K562 (cell line): ENCODE measurements around the gene LSP1. TPM values are rescaled to one million over a fixed set of nuclear protein-coding genes. Genes with fewer than 3 reads are reported as not detected.
A peak's percentile ranks its signal among the peaks of the same experiment; 100 is the strongest.

Experiments used
- ATAC-seq: fragments of 200-7000 bp; cut with Tn5 transposase; 3 replicates; pipeline ENCODE4 v1.9.1; 2020; ENCODE audit warnings: moderate library complexity
- BruUV-seq: library from RNA; stranded (reverse); fragments of 400-500 nt; replicated peaks from 2 replicates; lab custom pipeline; 2021; lab: Mats Ljungman, UMichigan
- CTCF ChIA-PET: fragments of 300-600 bp; formaldehyde crosslinking; extraction: SDS; loops from one replicate; lab custom pipeline; 2021; ENCODE audit warnings: low intra/inter-chr PET ratio; lab: Yijun Ruan, JAX
- POLR2A ChIA-PET: fragments of 300-600, 350-650 bp; sonication (Branson Sonifier 250); formaldehyde crosslinking; extraction: SDS; loops from one replicate; lab custom pipeline; 2021; ENCODE audit warnings: antibody characterized with exemption, inconsistent platforms; lab: Yijun Ruan, JAX
- DNase-seq, 4 experiments: peaks; one replicate each; pipeline versions ENCODE4 v3.0.0 to v3.0.0-alpha.2; 2011 to 2018; ENCODE audit warnings: low spot score in 3 of 4, mixed read lengths in 3 of 4; ENCODE audit errors: extremely low read depth in 1 of 4
- FAIRE-seq: peaks from 2 replicates; lab custom pipeline; 2011; peaks lifted over from hg19 to GRCh38; lab: Jason Lieb, UNC
- H2AFZ ChIP-seq: 2 replicates; pipeline ENCODE4 v1.6.0; 2011; ENCODE audit warnings: low read depth, low read length, control low read depth, inconsistent platforms
- H3K27ac ChIP-seq: fragments of 200-600 bp; 3 replicates; pipeline ENCODE4 v1.8.0; 2011; ENCODE audit warnings: low read depth, mild to moderate bottlenecking, control low read depth, inconsistent platforms, low read length, moderate library complexity, mixed read lengths; ENCODE audit errors: extremely low read depth
- H3K27me3 ChIP-seq, 2 experiments: fragments of 300-600 bp in 1 of 2; 2 replicates in 1 of 2; 3 replicates in 1 of 2; pipeline versions ENCODE4 v1.6.0 to v1.8.0; 2011; ENCODE audit warnings: inconsistent platforms in 2 of 2, low read length in 2 of 2, mild to moderate bottlenecking in 1 of 2, mixed read lengths in 1 of 2, moderate library complexity in 1 of 2; ENCODE audit not compliant: control insufficient read depth in 2 of 2, insufficient read depth in 2 of 2
- H3K36me3 ChIP-seq: fragments of 300-600 bp; 3 replicates; pipeline ENCODE4 v1.8.0; 2011; ENCODE audit warnings: mild to moderate bottlenecking, low read length, inconsistent platforms; ENCODE audit not compliant: control insufficient read depth, insufficient read depth
- H3K4me1 ChIP-seq, 2 experiments: fragments of 200-600 bp in 1 of 2; replicated peaks in 1 of 2; 2 replicates in 1 of 2; 3 replicates in 1 of 2; pipeline versions ENCODE4 v1.5.1 to v1.8.0; 2011; ENCODE audit warnings: inconsistent platforms in 2 of 2, low read length in 2 of 2, mild to moderate bottlenecking in 1 of 2, mixed read lengths in 1 of 2, moderate library complexity in 1 of 2; ENCODE audit not compliant: control insufficient read depth in 2 of 2, insufficient read depth in 2 of 2
- H3K4me2 ChIP-seq: 2 replicates; pipeline ENCODE4 v1.6.1; 2011; ENCODE audit warnings: low read length, control low read depth, inconsistent platforms, mixed read lengths; ENCODE audit not compliant: insufficient read depth
- H3K4me3 ChIP-seq: fragments of 200-600 bp; sonication (generic), shearing (Covaris generic); 2 replicates; pipeline ENCODE4 v1.5.1; 2016; ENCODE audit warnings: control low read depth, inconsistent platforms
- H3K79me2 ChIP-seq: fragments of 200-600 bp; 3 replicates; pipeline ENCODE4 v1.8.0; 2011; ENCODE audit warnings: low read length, inconsistent platforms; ENCODE audit not compliant: control insufficient read depth, insufficient read depth
- H3K9ac ChIP-seq, 2 experiments: 2 replicates each; pipeline versions ENCODE4 v1.6.0 to v1.6.1; 2011; ENCODE audit warnings: low read depth in 2 of 2, low read length in 2 of 2, control low read depth in 1 of 2, inconsistent platforms in 1 of 2, mild to moderate bottlenecking in 1 of 2, mixed read lengths in 1 of 2; ENCODE audit not compliant: insufficient read depth in 1 of 2
- H3K9me1 ChIP-seq: one replicate; pipeline ENCODE4 v1.6.0; 2011; ENCODE audit warnings: inconsistent platforms, mild to moderate bottlenecking, low read length, moderate library complexity; ENCODE audit not compliant: control insufficient read depth, insufficient read depth
- H3K9me3 ChIP-seq: replicated peaks from 2 replicates; pipeline ENCODE4 v1.5.1; 2011; ENCODE audit warnings: low read depth, low read length, inconsistent platforms; ENCODE audit not compliant: control insufficient read depth, insufficient read depth
- H4K20me1 ChIP-seq: replicated peaks from 2 replicates; pipeline ENCODE4 v1.6.1; 2011; ENCODE audit warnings: low read length, inconsistent platforms, mixed read lengths; ENCODE audit not compliant: control insufficient read depth, insufficient read depth
- BMI1 ChIP-seq: fragments of 150-350 bp; IDR thresholded peaks from 2 replicates; pipeline ENCODE4 v1.6.1; 2014; ENCODE audit warnings: low read length
- CBX2 ChIP-seq: fragments of 200-600 bp; sonication (generic); IDR thresholded peaks from one replicate; pipeline ENCODE4 v1.6.1; 2012; ENCODE audit warnings: mild to moderate bottlenecking, low read length, inconsistent platforms; ENCODE audit not compliant: insufficient read depth, poor library complexity, severe bottlenecking
- CBX8 ChIP-seq: fragments of 200-600 bp; sonication (generic); IDR thresholded peaks from 2 replicates; pipeline ENCODE4 v1.6.1; 2012; ENCODE audit warnings: borderline replicate concordance, mixed run types, low read depth, mild to moderate bottlenecking, moderate library complexity, mixed read lengths, low read length, control low read depth, inconsistent platforms; ENCODE audit not compliant: poor library complexity, severe bottlenecking; ENCODE audit errors: extremely low read depth
- FUS ChIP-seq: fragments of 200-400 bp; formaldehyde crosslinking; optimal IDR thresholded peaks from 2 replicates; pipeline ENCODE3; 2017; ENCODE audit warnings: low read depth, low read length
- RNF2 ChIP-seq: sonication (generic); IDR thresholded peaks from 2 replicates; pipeline ENCODE4 v1.6.1; 2016
- SMARCA5 ChIP-seq: fragments of 450-650 bp; IDR thresholded peaks from 2 replicates; pipeline ENCODE4 v1.6.1; 2016
- YY1 ChIP-seq, 3 experiments: IDR thresholded peaks; 2 replicates each; pipeline ENCODE4 v1.6.1; 2011; ENCODE audit warnings: low read length in 2 of 3, mild to moderate bottlenecking in 2 of 3, moderate library complexity in 2 of 3, borderline replicate concordance in 1 of 3, control low read depth in 1 of 3, low read depth in 1 of 3; ENCODE audit not compliant: insufficient read depth in 3 of 3, insufficient replicate concordance in 2 of 3, control insufficient read depth in 1 of 3, insufficient read length in 1 of 3; ENCODE audit errors: extremely low read depth in 1 of 3
- ZFP36 ChIP-seq: fragments of 150-350 bp; IDR thresholded peaks from 2 replicates; pipeline ENCODE4 v1.6.1; 2018; ENCODE audit warnings: low read length, low read depth; ENCODE audit not compliant: partially characterized antibody
- ZNF12 ChIP-seq: sonication (generic); formaldehyde crosslinking; IDR thresholded peaks from 2 replicates; pipeline ENCODE4 v1.4.0; 2020; ENCODE audit warnings: mild to moderate bottlenecking, missing genetic modification reagents
- ZNF668 ChIP-seq: fragments of 250-450 bp; sonication (Bioruptor Pico); IDR thresholded peaks from 2 replicates; pipeline ENCODE4 v1.8.0; 2022; ENCODE audit warnings: mild to moderate bottlenecking, inconsistent platforms
- WGBS: fragments of 100-300 bp; shearing (Covaris generic); methylation state at CpG from one replicate; pipeline ENCODE4 v1.1.6; 2016; ENCODE audit warnings: low coverage, mixed read lengths; ENCODE audit not compliant: insufficient coverage; ENCODE audit errors: missing lambda C conversion rate; 5-methylcytosine and 5-hydroxymethylcytosine counted together
- in situ Hi-C: fragments of 300-500 bp; cut with MboI; formaldehyde crosslinking; loops from 4 replicates; pipeline ENCODE4 v1.15.0; 2018; ENCODE audit warnings: inconsistent platforms, mixed read lengths
- intact Hi-C: fragments of 100-400 bp; cut with micrococcal nuclease; formaldehyde crosslinking; loops from 2 replicates; pipeline ENCODE4 v1.14.2; 2022
- polyA plus RNA-seq, 8 experiments: library from polyadenylated mRNA; depleted of rRNA in 4 of 8; stranded (reverse) in 5 of 8; unstranded in 3 of 8; fragments of >200 nt; fragmentation: Nextera tagmentation in 2 of 8; fragmentation: Illumina TruSeq in 1 of 8; extraction: Ambion mirVana in 2 of 8; extraction: Trizol in 1 of 8; gene quantifications; 2 replicates each; pipeline versions ENCODE4 v1.2.1 to v1.2.3, GENCODE V29; 2011 to 2014; ENCODE audit warnings: inconsistent platforms in 1 of 8, missing spikeins in 1 of 8
- total RNA-seq, 7 experiments: library from RNA; depleted of rRNA in 6 of 7; stranded (reverse); fragments of >200 nt in 6 of 7; fragmentation: Illumina TruSeq in 2 of 7; extraction: Trizol in 2 of 7; gene quantifications; 2 replicates each; pipeline versions ENCODE4 v1.2.1 to v1.2.3, GENCODE V29; 2011 to 2021; ENCODE audit warnings: low replicate concordance in 1 of 7
- TF ChIP-seq, protein P1 (sequence below): fragments of 450-650 bp; formaldehyde crosslinking; IDR thresholded peaks from 2 replicates; pipeline ENCODE4 v1.4.0; 2022; ENCODE audit warnings: missing genetic modification characterization
- TF ChIP-seq, protein P2 (sequence below): sonication (generic); formaldehyde crosslinking; IDR thresholded peaks from 2 replicates; pipeline ENCODE4 v1.8.0; 2022; ENCODE audit warnings: mild to moderate bottlenecking, missing genetic modification reagents

Gene LSP1
- total and polyA plus RNA-seq, 9 of the 15 experiments (the other 6 are each of a cell fraction or from before 2014, with no cell fraction given), result 0.08 to 2.9 (median 0.65) TPM; not detected in 2

DNA sequence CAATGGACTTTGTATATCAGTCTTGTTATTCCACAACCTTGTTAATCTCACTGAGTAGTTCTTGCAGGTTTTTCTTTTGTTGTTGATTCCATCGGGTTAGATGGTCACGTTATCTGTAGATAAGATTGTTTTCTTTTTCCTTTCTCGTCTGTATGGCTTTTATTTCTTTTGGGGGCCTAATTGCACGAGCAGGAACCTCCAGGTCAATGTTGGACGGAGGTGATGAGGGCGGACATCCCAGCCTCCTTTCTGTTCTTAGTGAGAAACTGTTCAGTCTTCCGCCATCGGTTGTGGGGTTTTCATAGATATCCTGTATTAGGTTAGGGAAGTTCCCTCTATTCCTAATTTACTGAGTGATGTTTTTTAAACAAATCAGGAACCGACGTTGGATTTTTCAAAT, 43.6 kb downstream of the LSP1 start:
- no peaks in the 10 kb centered on the region for H4K20me1 ChIP-seq
- intact Hi-C loops, result no loop called here
- WGBS, result 6% methylated on average over 10 of the region's 10 CpGs
- no peak overlapping the region for H3K4me3 ChIP-seq
- no peaks in the 10 kb centered on the region for H3K79me2 ChIP-seq
- no TSS peak for BruUV-seq
- peaks cover 19 to 23% of the 10 kb centered on the region in 2 experiments for H3K27me3 ChIP-seq
- CTCF ChIA-PET, result no interaction called here
- no peak for ATAC-seq
- H3K4me2 ChIP-seq, result no peak overlapping the region
- no peak for DNase-seq
- no peak overlapping the region; the same call in 1 of the 2 replicates for H2AFZ ChIP-seq
- FAIRE-seq, result no peak
- no peaks in the 10 kb centered on the region; a peak in 2 of 5 replicates for H3K4me1 ChIP-seq
- in situ Hi-C loops, result loop anchor here (5.0 kb wide), 1 partner anchor 46 kb away; no protein-coding TSS in a partner anchor
- H3K9me1 ChIP-seq, result no peaks in the 10 kb centered on the region
- H3K9me3 ChIP-seq, result no peaks in the 10 kb centered on the region
- TF ChIP-seq SMARCA5, result no peak
- peak; percentile 83 for TF ChIP-seq CBX8
- POLR2A ChIA-PET, result interaction anchor here (0.7 to 1.1 kb wide), 3 partner anchors 9 to 206 kb away, joined by 3 to 5 read pairs (median 3); no protein-coding TSS in a partner anchor
- no peak overlapping the region for H3K9ac ChIP-seq
- H3K27ac ChIP-seq, result no peak overlapping the region
- H3K36me3 ChIP-seq, result no peaks in the 10 kb centered on the region

DNA sequence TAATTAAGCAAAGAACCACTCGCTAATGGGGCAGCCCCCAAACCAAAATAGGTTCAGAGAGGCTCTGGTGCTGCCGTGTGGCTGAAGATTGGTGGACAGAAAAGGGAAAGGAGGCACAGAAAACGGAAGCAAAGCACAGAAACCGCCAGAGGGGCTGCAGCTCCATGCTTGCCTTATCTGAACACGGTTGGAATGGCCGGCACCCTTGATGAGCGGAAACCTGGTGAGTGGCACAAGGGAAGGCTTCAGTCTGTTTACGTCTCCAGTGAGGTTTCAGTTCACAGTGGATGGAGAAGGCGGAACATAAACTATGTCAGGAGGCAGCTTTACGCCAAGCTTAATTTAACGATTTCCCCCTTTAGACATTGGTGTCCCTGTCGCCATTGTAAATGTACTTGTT, 44.0 kb downstream of the LSP1 start:
- intact Hi-C loops, result no loop called here
- H2AFZ ChIP-seq, result peak overlapping the region; percentile 44
- no peak overlapping the region for H3K4me2 ChIP-seq
- H3K27me3 ChIP-seq, result peaks cover 19 to 21% of the 10 kb centered on the region in 2 experiments
- FAIRE-seq (peak; percentile 51), DNase-seq (no peak), ATAC-seq (no peak)
- no peaks in the 10 kb centered on the region for H3K9me1 ChIP-seq
- no peaks in the 10 kb centered on the region; a peak in 2 of 5 replicates for H3K4me1 ChIP-seq
- POLR2A ChIA-PET, result interaction anchor here (0.6 to 1.1 kb wide), 2 partner anchors 9 to 42 kb away, joined by 3 to 5 read pairs; no protein-coding TSS in a partner anchor
- H3K79me2 ChIP-seq, result no peaks in the 10 kb centered on the region
- no TSS peak for BruUV-seq
- H4K20me1 ChIP-seq, result no peaks in the 10 kb centered on the region
- H3K4me3 ChIP-seq, result no peak overlapping the region
- no peaks in the 10 kb centered on the region for H3K36me3 ChIP-seq
- WGBS, result 4% methylated on average over 12 of the region's 12 CpGs
- TF ChIP-seq ZNF12 (CRISPR knock-in tag), result no peak
- TF ChIP-seq, protein P1, sequence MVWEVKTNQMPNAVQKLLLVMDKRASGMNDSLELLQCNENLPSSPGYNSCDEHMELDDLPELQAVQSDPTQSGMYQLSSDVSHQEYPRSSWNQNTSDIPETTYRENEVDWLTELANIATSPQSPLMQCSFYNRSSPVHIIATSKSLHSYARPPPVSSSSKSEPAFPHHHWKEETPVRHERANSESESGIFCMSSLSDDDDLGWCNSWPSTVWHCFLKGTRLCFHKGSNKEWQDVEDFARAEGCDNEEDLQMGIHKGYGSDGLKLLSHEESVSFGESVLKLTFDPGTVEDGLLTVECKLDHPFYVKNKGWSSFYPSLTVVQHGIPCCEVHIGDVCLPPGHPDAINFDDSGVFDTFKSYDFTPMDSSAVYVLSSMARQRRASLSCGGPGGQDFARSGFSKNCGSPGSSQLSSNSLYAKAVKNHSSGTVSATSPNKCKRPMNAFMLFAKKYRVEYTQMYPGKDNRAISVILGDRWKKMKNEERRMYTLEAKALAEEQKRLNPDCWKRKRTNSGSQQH (CRISPR knock-in tag), result no peak
- TF ChIP-seq, protein P2, sequence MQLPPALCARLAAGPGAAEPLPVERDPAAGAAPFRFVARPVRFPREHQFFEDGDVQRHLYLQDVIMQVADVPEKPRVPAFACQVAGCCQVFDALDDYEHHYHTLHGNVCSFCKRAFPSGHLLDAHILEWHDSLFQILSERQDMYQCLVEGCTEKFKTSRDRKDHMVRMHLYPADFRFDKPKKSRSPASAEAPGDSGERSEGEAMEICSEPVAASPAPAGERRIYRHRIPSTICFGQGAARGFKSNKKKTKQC (CRISPR knock-in tag), result no peak
- peak; percentile 53; the same call in 1 of the 2 replicates for TF ChIP-seq RNF2
- no peak for TF ChIP-seq FUS
- TF ChIP-seq YY1 (IDR thresholded peaks at IDR 0.05; ENCODE audit: borderline replicate concordance in 1 of 3, control insufficient read depth in 1 of 3, extremely low read depth in 1 of 3, insufficient read depth in 3 of 3, insufficient read length in 1 of 3, insufficient replicate concordance in 2 of 3, low read depth in 1 of 3, low read length in 2 of 3), result peak in 1 of 3 experiments; percentile 42
- TF ChIP-seq CBX8, result peak; percentile 83
- TF ChIP-seq ZNF668 (CRISPR knock-in tag), result no peak
- peak; percentile 66; the same call in 1 of the 2 replicates for TF ChIP-seq BMI1
- peak; percentile 3 for TF ChIP-seq ZFP36
- peak; percentile 63 for TF ChIP-seq CBX2
- no peak overlapping the region for H3K9ac ChIP-seq
- no peak overlapping the region for H3K27ac ChIP-seq
- no peaks in the 10 kb centered on the region for H3K9me3 ChIP-seq
- in situ Hi-C loops, result loop anchor here (5.0 kb wide), 1 partner anchor 45 kb away; no protein-coding TSS in a partner anchor
- CTCF ChIA-PET, result no interaction called here
